Measurements from ENCODE around the gene TTBK2. TPM values are rescaled to one million over a fixed set of nuclear protein-coding genes. Genes with fewer than 3 reads are reported as not detected.

Gene TTBK2
- total and polyA plus RNA-seq, 2 donors (not counting 3 experiments of a cell fraction or from before 2014, with no cell fraction given) = 4.4 to 17.1 TPM

- no peak for DNase-seq (ENCODE audit: low read depth, low spot score)
- Histone ChIP-seq H3K9me3 (replicated peaks; ENCODE audit: control insufficient read depth, insufficient read depth, low read length) (no peaks in the 10 kb centered on the region), H3K4me2 (ENCODE audit: insufficient read depth, low read length) (no peak overlapping the region), H3K4me1 (ENCODE audit: control insufficient read depth, extremely low read depth, insufficient read depth, low read length) (peaks cover 1% of the 10 kb centered on the region), H3K27me3 (ENCODE audit: control insufficient read depth in 2 of 2, insufficient read depth in 2 of 2, low read length in 2 of 2) (no peaks in the 10 kb centered on the region), H3K9ac (replicated peaks; ENCODE audit: extremely low read depth, insufficient read depth, low read length) (no peak overlapping the region), H2AFZ (ENCODE audit: low read depth, low read length) (no peak overlapping the region), H3K9me1 (replicated peaks; ENCODE audit: control insufficient read depth, extremely low read depth, insufficient read depth, low read length) (no peaks in the 10 kb centered on the region), H3K36me3 (ENCODE audit: control insufficient read depth in 2 of 2, extremely low read depth in 1 of 2, insufficient read depth in 2 of 2, low read length in 2 of 2) (no peaks in the 10 kb centered on the region), H3K79me2 (ENCODE audit: control insufficient read depth, insufficient read depth, low read length) (no peaks in the 10 kb centered on the region), H3K27ac (ENCODE audit: insufficient read depth, low read depth, low read length) (no peak overlapping the region), H3K4me3 (replicated peaks in 1 of 3; ENCODE audit: insufficient read depth in 1 of 3, low read depth in 1 of 3, low read length in 3 of 3) (no peak overlapping the region), H4K20me1 (replicated peaks; ENCODE audit: control insufficient read depth, extremely low read depth, insufficient read depth, low read length) (no peaks in the 10 kb centered on the region)
- FAIRE-seq = no peak
- POLR2A ChIA-PET = no interaction called here
- intact Hi-C loops (cut with micrococcal nuclease) (no loop called here), dilution Hi-C loops (cut with MboI; ENCODE audit: extremely low pct_ligation_motif_present, low sequenced_read_pairs) (no loop called here)
- no TSS peak for BruUV-seq (replicated peaks)
- no peak for TF ChIP-seq CTCF (IDR thresholded peaks at IDR 0.05; ENCODE audit: extremely low read depth in 1 of 2, insufficient read depth in 1 of 2, low read depth in 1 of 2, low read length in 2 of 2)
- no peak for TF ChIP-seq MAX (IDR thresholded peaks at IDR 0.05; ENCODE audit: insufficient read depth, insufficient read length)
- no peak for TF ChIP-seq EZH2 (IDR thresholded peaks at IDR 0.05; ENCODE audit: borderline replicate concordance, low read depth, low read length, severe bottlenecking)
- no peak for TF ChIP-seq GATA2 (IDR thresholded peaks at IDR 0.05; ENCODE audit: insufficient read depth, insufficient read length, low read depth, low read length)
- TF ChIP-seq MYC (IDR thresholded peaks at IDR 0.05; ENCODE audit: low read depth, low read length) = no peak
- TF ChIP-seq FOS (IDR thresholded peaks at IDR 0.05; ENCODE audit: borderline replicate concordance, insufficient read depth, low read length) = no peak
- no peak for TF ChIP-seq POLR2A (IDR thresholded peaks at IDR 0.05; ENCODE audit: low read depth, low read length)
- no peak for TF ChIP-seq JUN (IDR thresholded peaks at IDR 0.05; ENCODE audit: borderline replicate concordance, insufficient read depth, insufficient read length, low read depth)
- TF ChIP-seq POLR2AphosphoS5 (IDR thresholded peaks at IDR 0.05; ENCODE audit: insufficient read depth, low read depth, low read length) = no peak
- CTCF ChIA-PET = interaction anchor here (1.3 kb wide), 1 partner anchor 8 kb away, joined by 3 read pairs; no protein-coding TSS in a partner anchor
Measured at GRCh38 chr15:42868683-42869082, 51.9 kb downstream of the TTBK2 start.
